ENCODE measurements around the gene HOXD13. TPM values are rescaled to one million over a fixed set of nuclear protein-coding genes. Genes with fewer than 3 reads are reported as not detected.

HOXD13 gene
- total RNA-seq, 2 experiments from 2014 or later, result not detected

- intact Hi-C loops (cut with micrococcal nuclease; ENCODE audit: unreplicated experiment), result no loop called here
- H3K4me1 ChIP-seq (ENCODE audit: insufficient read depth, low read length, poor library complexity, severe bottlenecking), result no peaks in the 10 kb centered on the region
- H3K4me3 ChIP-seq (ENCODE audit: low read depth, low read length, poor library complexity, severe bottlenecking), result no peak overlapping the region
- H3K27ac ChIP-seq (ENCODE audit: low read depth, low read length, poor library complexity, severe bottlenecking), result no peak overlapping the region
- no peaks in the 10 kb centered on the region for H3K9me3 ChIP-seq (ENCODE audit: low read length)
- ChIA-PET POLR2A (interaction anchor here (0.6 to 1.0 kb wide), 4 partner anchors 165 to 1376 kb away, joined by 3 to 5 read pairs (median 4); no protein-coding TSS in a partner anchor), CTCF (ENCODE audit: unreplicated experiment) (no interaction called here)
- H4K20me1 ChIP-seq (ENCODE audit: insufficient read depth, low read length), result no peaks in the 10 kb centered on the region
- no peak; the same call in 1 of the 2 replicates for TF ChIP-seq EZH2phosphoT487 (IDR thresholded peaks at IDR 0.05; ENCODE audit: borderline replicate concordance, low read depth, low read length)
- TF ChIP-seq CTCF (conservative IDR thresholded peaks at IDR 0.05; ENCODE audit: low read length), result no peak
- H3K9me2 ChIP-seq (ENCODE audit: insufficient read depth, low read length), result no peaks in the 10 kb centered on the region
- DNase-seq (ENCODE audit: low spot score), result no peak
- H3K79me2 ChIP-seq (ENCODE audit: insufficient read depth, low read depth, low read length), result no peaks in the 10 kb centered on the region
- no peak overlapping the region for H3K4me2 ChIP-seq (ENCODE audit: low read length)
- BruUV-seq (replicated peaks), result no TSS peak
- H2AFZ ChIP-seq (ENCODE audit: low read length), result no peak overlapping the region
- H3K36me3 ChIP-seq (ENCODE audit: insufficient read depth, low read length), result no peaks in the 10 kb centered on the region
Measured at GRCh38 chr2:176130957-176131847, 38.7 kb downstream of the HOXD13 start.

- BruUV-seq (replicated peaks), result no TSS peak
- intact Hi-C loops (cut with micrococcal nuclease; ENCODE audit: unreplicated experiment), result no loop called here
- no peaks in the 10 kb centered on the region for H3K4me1 ChIP-seq (ENCODE audit: insufficient read depth, low read length, poor library complexity, severe bottlenecking)
- H3K4me3 ChIP-seq (ENCODE audit: low read depth, low read length, poor library complexity, severe bottlenecking), result no peak overlapping the region
- H2AFZ ChIP-seq (ENCODE audit: low read length), result no peak overlapping the region
- POLR2A ChIA-PET, result interaction anchor here (0.9 to 1.0 kb wide), 2 partner anchors 164 to 285 kb away, joined by 3 to 4 read pairs; no protein-coding TSS in a partner anchor
- 0 out of 2 replicates have a peak overlapping the region, but pooled peaks have one; percentile 35 for H3K4me2 ChIP-seq (ENCODE audit: low read length)
- CTCF ChIA-PET (ENCODE audit: unreplicated experiment), result interaction anchor here (1.2 kb wide), 1 partner anchor 323 kb away, joined by 7 read pairs; no protein-coding TSS in a partner anchor
- H4K20me1 ChIP-seq (ENCODE audit: insufficient read depth, low read length), result no peaks in the 10 kb centered on the region
- no peaks in the 10 kb centered on the region for H3K36me3 ChIP-seq (ENCODE audit: insufficient read depth, low read length)
- H3K9me3 ChIP-seq (ENCODE audit: low read length), result no peaks in the 10 kb centered on the region
- no peak for DNase-seq (ENCODE audit: low spot score)
- no peaks in the 10 kb centered on the region for H3K79me2 ChIP-seq (ENCODE audit: insufficient read depth, low read depth, low read length)
- TF ChIP-seq EZH2phosphoT487 (IDR thresholded peaks at IDR 0.05; ENCODE audit: borderline replicate concordance, low read depth, low read length) (no peak), CTCF (conservative IDR thresholded peaks at IDR 0.05; ENCODE audit: low read length) (no peak)
- H3K9me2 ChIP-seq (ENCODE audit: insufficient read depth, low read length), result no peaks in the 10 kb centered on the region
- no peak overlapping the region for H3K27ac ChIP-seq (ENCODE audit: low read depth, low read length, poor library complexity, severe bottlenecking)
Measured at GRCh38 chr2:176131848-176132158, 39.3 kb downstream of the HOXD13 start.
